ENCODE results near the gene CATSPERD. TPM values are rescaled to one million over a fixed set of nuclear protein-coding genes. Genes with fewer than 3 reads are reported as not detected.

The CATSPERD gene
- total RNA-seq, 2 experiments from 2014 or later = not detected

- H3K4me3 Mint-ChIP-seq = no peak overlapping the region
- peaks cover 24% of the 10 kb centered on the region for H3K27me3 Mint-ChIP-seq (ENCODE audit: low read depth)
- ChIA-PET CTCF (interaction anchor here (1.6 to 1.7 kb wide), 2 partner anchors 20 to 160 kb away, joined by 3 to 5 read pairs; no protein-coding TSS in a partner anchor), POLR2A (interaction anchor here (0.6 to 1.0 kb wide), 2 partner anchors 16 to 20 kb away, joined by 3 read pairs; no protein-coding TSS in a partner anchor)
- ATAC-seq = no peak
- H3K27ac Mint-ChIP-seq = no peak overlapping the region
- DNase-seq = no peak
- peaks cover 14% of the 10 kb centered on the region for H3K4me1 Mint-ChIP-seq (ENCODE audit: low read depth)
- no peaks in the 10 kb centered on the region for H3K9me3 Mint-ChIP-seq (ENCODE audit: insufficient read depth)
- H3K36me3 Mint-ChIP-seq (ENCODE audit: low read depth) = no peaks in the 10 kb centered on the region
These were observed 87.8 kb downstream of the CATSPERD start for GRCh38 chr19:5808120-5808816.

- Mint-ChIP-seq H3K27ac (no peak overlapping the region), H3K36me3 (ENCODE audit: low read depth) (no peaks in the 10 kb centered on the region), H3K4me3 (no peak overlapping the region), H3K9me3 (ENCODE audit: insufficient read depth) (no peaks in the 10 kb centered on the region), H3K27me3 (ENCODE audit: low read depth) (peaks cover 19% of the 10 kb centered on the region), H3K4me1 (ENCODE audit: low read depth) (peaks cover 8% of the 10 kb centered on the region)
- POLR2A ChIA-PET = interaction anchor here (0.6 kb wide), 1 partner anchor 17 kb away, joined by 3 read pairs; no protein-coding TSS in a partner anchor
- CTCF ChIA-PET = interaction anchor here (1.6 kb wide), 1 partner anchor 19 kb away, joined by 5 read pairs; no protein-coding TSS in a partner anchor
- DNase-seq = no peak
- no peak for ATAC-seq
These were observed 88.6 kb downstream of the CATSPERD start for GRCh38 chr19:5809053-5809452.

- ChIA-PET CTCF (no interaction called here), POLR2A (no interaction called here)
- no peak for ATAC-seq
- Mint-ChIP-seq H3K27me3 (ENCODE audit: low read depth) (peaks cover 15% of the 10 kb centered on the region), H3K4me1 (ENCODE audit: low read depth) (peaks cover 4% of the 10 kb centered on the region), H3K36me3 (ENCODE audit: low read depth) (no peaks in the 10 kb centered on the region), H3K27ac (no peak overlapping the region), H3K9me3 (ENCODE audit: insufficient read depth) (no peaks in the 10 kb centered on the region), H3K4me3 (no peak overlapping the region)
- no peak for DNase-seq
These were observed 89.0 kb downstream of the CATSPERD start for GRCh38 chr19:5809469-5809868.

- Mint-ChIP-seq H3K9me3 (ENCODE audit: insufficient read depth) (no peaks in the 10 kb centered on the region), H3K4me1 (ENCODE audit: low read depth) (no peaks in the 10 kb centered on the region), H3K27ac (no peak overlapping the region), H3K36me3 (ENCODE audit: low read depth) (no peaks in the 10 kb centered on the region), H3K4me3 (no peak overlapping the region), H3K27me3 (ENCODE audit: low read depth) (peaks cover 10% of the 10 kb centered on the region)
- ChIA-PET CTCF (no interaction called here), POLR2A (interaction anchor here (1.0 kb wide), 1 partner anchor 28 kb away, joined by 3 read pairs; the partner anchor contains the start of gene FUT6)
- ATAC-seq = no peak
- DNase-seq = no peak
These were observed 90.7 kb downstream of the CATSPERD start for GRCh38 chr19:5811117-5811516.

GRCh38 chr19:5814123-5814851, 93.8 kb downstream of the CATSPERD start:
- Mint-ChIP-seq H3K27me3 (ENCODE audit: low read depth) (peaks cover 2% of the 10 kb centered on the region), H3K4me1 (ENCODE audit: low read depth) (no peaks in the 10 kb centered on the region), H3K4me3 (no peak overlapping the region), H3K27ac (no peak overlapping the region), H3K36me3 (ENCODE audit: low read depth) (no peaks in the 10 kb centered on the region), H3K9me3 (ENCODE audit: insufficient read depth) (no peaks in the 10 kb centered on the region)
- ATAC-seq = no peak
- POLR2A ChIA-PET = no interaction called here
- CTCF ChIA-PET = interaction anchor here (3.6 kb wide), 1 partner anchor 10 kb away, joined by 23 read pairs; the partner anchor contains the start of gene NRTN
- DNase-seq = no peak

GRCh38 chr19:5814852-5815246, 94.4 kb downstream of the CATSPERD start:
- no peaks in the 10 kb centered on the region for H3K36me3 Mint-ChIP-seq (ENCODE audit: low read depth)
- POLR2A ChIA-PET = no interaction called here
- CTCF ChIA-PET = interaction anchor here (3.6 kb wide), 1 partner anchor 11 kb away, joined by 23 read pairs; the partner anchor contains the start of gene NRTN
- ATAC-seq = no peak
- H3K27ac Mint-ChIP-seq = no peak overlapping the region
- H3K27me3 Mint-ChIP-seq (ENCODE audit: low read depth) = peaks cover 2% of the 10 kb centered on the region
- H3K9me3 Mint-ChIP-seq (ENCODE audit: insufficient read depth) = no peaks in the 10 kb centered on the region
- H3K4me1 Mint-ChIP-seq (ENCODE audit: low read depth) = no peaks in the 10 kb centered on the region
- H3K4me3 Mint-ChIP-seq = no peak overlapping the region
- no peak for DNase-seq

- Mint-ChIP-seq H3K9me3 (ENCODE audit: insufficient read depth) (no peaks in the 10 kb centered on the region), H3K36me3 (ENCODE audit: low read depth) (no peaks in the 10 kb centered on the region), H3K27me3 (ENCODE audit: low read depth) (peaks cover 5% of the 10 kb centered on the region), H3K4me1 (ENCODE audit: low read depth) (no peaks in the 10 kb centered on the region), H3K4me3 (no peak overlapping the region), H3K27ac (no peak overlapping the region)
- no peak for DNase-seq
- POLR2A ChIA-PET = interaction anchor here (0.6 kb wide), 1 partner anchor 368 kb away, joined by 3 read pairs; no protein-coding TSS in a partner anchor
- no peak for ATAC-seq
- CTCF ChIA-PET = no interaction called here
These were observed 96.8 kb downstream of the CATSPERD start for GRCh38 chr19:5817218-5817617.

GRCh38 chr19:5818594-5818993, 98.2 kb downstream of the CATSPERD start:
- no peak overlapping the region for H3K4me3 Mint-ChIP-seq
- CTCF ChIA-PET = no interaction called here
- DNase-seq (no peak), ATAC-seq (no peak)
- no peaks in the 10 kb centered on the region for H3K36me3 Mint-ChIP-seq (ENCODE audit: low read depth)
- peaks cover 5% of the 10 kb centered on the region for H3K27me3 Mint-ChIP-seq (ENCODE audit: low read depth)
- POLR2A ChIA-PET = interaction anchor here (1.2 kb wide), 1 partner anchor 10 kb away, joined by 6 read pairs; no protein-coding TSS in a partner anchor
- no peaks in the 10 kb centered on the region for H3K9me3 Mint-ChIP-seq (ENCODE audit: insufficient read depth)
- no peak overlapping the region for H3K27ac Mint-ChIP-seq
- no peaks in the 10 kb centered on the region for H3K4me1 Mint-ChIP-seq (ENCODE audit: low read depth)

- H3K4me3 Mint-ChIP-seq = no peak overlapping the region
- no peaks in the 10 kb centered on the region for H3K4me1 Mint-ChIP-seq (ENCODE audit: low read depth)
- H3K27me3 Mint-ChIP-seq (ENCODE audit: low read depth) = peaks cover 3% of the 10 kb centered on the region
- POLR2A ChIA-PET = interaction anchor here (0.6 kb wide), 1 partner anchor 7 kb away, joined by 3 read pairs; no protein-coding TSS in a partner anchor
- H3K9me3 Mint-ChIP-seq (ENCODE audit: insufficient read depth) = no peaks in the 10 kb centered on the region
- ATAC-seq = no peak
- no peaks in the 10 kb centered on the region for H3K36me3 Mint-ChIP-seq (ENCODE audit: low read depth)
- DNase-seq = no peak
- H3K27ac Mint-ChIP-seq = no peak overlapping the region
- CTCF ChIA-PET = interaction anchor here (1.8 kb wide), 1 partner anchor 17 kb away, joined by 7 read pairs; the partner anchor contains the start of gene NRTN
These were observed 100.3 kb downstream of the CATSPERD start for GRCh38 chr19:5820785-5821184.

GRCh38 chr19:5821521-5822180, 101.2 kb downstream of the CATSPERD start:
- Mint-ChIP-seq H3K27ac (no peak overlapping the region), H3K9me3 (ENCODE audit: insufficient read depth) (no peaks in the 10 kb centered on the region), H3K27me3 (ENCODE audit: low read depth) (peaks cover 3% of the 10 kb centered on the region), H3K36me3 (ENCODE audit: low read depth) (no peaks in the 10 kb centered on the region), H3K4me3 (no peak overlapping the region), H3K4me1 (ENCODE audit: low read depth) (peaks cover 5% of the 10 kb centered on the region)
- ATAC-seq = no peak
- POLR2A ChIA-PET = interaction anchor here (0.6 kb wide), 1 partner anchor 81 kb away, joined by 3 read pairs; no protein-coding TSS in a partner anchor
- CTCF ChIA-PET = interaction anchor here (1.8 kb wide), 1 partner anchor 17 kb away, joined by 7 read pairs; the partner anchor contains the start of gene NRTN
- DNase-seq = no peak

GRCh38 chr19:5822181-5822844, 101.9 kb downstream of the CATSPERD start:
- ATAC-seq (no peak), DNase-seq (no peak)
- Mint-ChIP-seq H3K27ac (no peak overlapping the region), H3K4me3 (no peak overlapping the region), H3K4me1 (ENCODE audit: low read depth) (peaks cover 11% of the 10 kb centered on the region), H3K9me3 (ENCODE audit: insufficient read depth) (no peaks in the 10 kb centered on the region), H3K27me3 (ENCODE audit: low read depth) (peaks cover 3% of the 10 kb centered on the region), H3K36me3 (ENCODE audit: low read depth) (no peaks in the 10 kb centered on the region)
- POLR2A ChIA-PET = interaction anchor here (0.6 kb wide), 1 partner anchor 81 kb away, joined by 3 read pairs; no protein-coding TSS in a partner anchor
- CTCF ChIA-PET = interaction anchor here (2.9 kb wide), 1 partner anchor 19 kb away, joined by 11 read pairs; no protein-coding TSS in a partner anchor
